HG02588 (cell line): Measurements from ENCODE around the gene CSK.
"Not testable (repeated sequence)": the region's sequence is repeated elsewhere in the genome, so short reads cannot be mapped to it uniquely, and the experiment has no call there.

Experiments
- ATAC-seq: cut with Tn5 transposase; IDR thresholded peaks from one replicate; pipeline ENCODE4 v1.9.1; 2021; ENCODE audit warnings: mild to moderate bottlenecking, moderate library complexity; ENCODE audit not compliant: unreplicated experiment

The CSK gene

DNA sequence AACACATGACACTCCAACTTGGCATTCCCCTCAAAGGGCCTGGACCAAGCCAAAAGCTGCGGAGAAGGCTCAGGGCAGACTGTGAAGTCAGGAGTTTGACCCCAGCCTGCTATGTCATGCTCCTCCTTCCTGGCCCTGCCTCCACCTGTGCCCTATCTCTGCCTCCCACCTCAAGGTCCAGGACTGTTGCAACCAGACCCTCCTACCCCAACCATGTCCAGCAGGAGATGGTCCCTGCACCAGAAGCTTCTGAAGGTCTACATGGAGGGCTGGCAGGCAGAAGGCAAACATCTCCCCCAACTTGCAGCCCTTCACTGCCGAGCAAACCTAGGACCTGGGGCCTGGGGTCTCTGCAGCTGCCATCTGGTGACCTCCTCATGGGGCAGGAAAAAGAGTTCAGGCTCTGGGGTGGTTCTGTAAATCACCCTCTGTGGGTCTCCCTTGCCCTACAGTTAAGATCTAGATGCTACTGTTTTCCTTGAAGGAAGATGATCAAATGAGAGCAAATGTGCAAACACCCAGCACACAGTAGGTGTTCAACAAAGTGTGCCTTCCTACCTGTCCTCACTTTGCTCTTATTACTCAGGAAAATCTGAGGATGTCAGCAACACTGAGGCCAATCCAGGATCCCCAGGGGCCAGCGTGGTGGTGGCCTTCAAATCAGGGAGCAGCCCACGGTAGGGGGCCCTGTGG lies 11.5 kb upstream of the CSK start:
- no peak for ATAC-seq

DNA sequence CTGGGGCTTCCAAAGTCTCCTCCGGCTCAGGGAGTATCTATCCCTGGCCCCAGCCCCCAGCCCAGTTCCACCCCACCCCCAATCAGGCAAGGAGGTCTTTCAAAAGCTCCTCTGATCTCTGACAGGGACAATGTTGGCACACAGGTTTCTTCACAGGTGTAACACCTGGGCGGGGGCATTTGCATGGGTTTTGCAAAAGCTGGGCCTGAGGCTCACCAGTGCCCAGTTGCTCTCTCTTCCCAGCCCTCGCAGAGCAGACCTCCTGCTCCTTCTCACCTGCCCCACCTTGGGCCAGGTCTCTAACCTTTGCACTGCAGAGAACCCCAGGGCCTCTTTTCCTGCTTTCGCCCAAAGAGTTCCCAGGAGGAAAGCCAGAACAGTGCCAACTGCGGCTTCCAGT lies 8.6 kb upstream of the CSK start:
- no peak for ATAC-seq

DNA sequence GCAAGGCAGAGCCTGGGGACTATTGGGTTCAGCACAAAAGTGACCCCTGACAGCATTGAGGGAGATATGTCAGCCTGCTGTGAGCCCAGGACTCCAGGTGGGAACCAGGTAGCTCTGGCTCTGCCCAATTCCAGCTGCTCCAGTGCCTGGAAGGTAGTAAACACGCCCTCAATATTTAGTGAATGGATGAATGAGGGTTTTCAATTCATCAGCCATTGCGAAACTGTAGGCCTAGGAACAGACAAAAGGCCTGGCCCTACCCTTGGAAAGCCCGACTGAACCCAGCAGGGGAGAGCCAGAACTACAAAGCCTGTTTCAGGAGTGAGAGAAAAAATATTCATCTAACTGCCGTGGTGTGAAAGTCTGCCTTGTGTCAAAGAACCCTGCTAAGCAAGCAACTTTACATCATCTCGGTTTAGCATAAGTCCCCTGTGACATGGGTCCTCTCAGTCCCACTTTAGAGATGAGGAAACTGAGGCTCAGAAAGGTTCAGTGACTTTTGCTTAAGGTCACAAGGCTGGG lies 8.1 kb upstream of the CSK start:
- no peak for ATAC-seq

DNA sequence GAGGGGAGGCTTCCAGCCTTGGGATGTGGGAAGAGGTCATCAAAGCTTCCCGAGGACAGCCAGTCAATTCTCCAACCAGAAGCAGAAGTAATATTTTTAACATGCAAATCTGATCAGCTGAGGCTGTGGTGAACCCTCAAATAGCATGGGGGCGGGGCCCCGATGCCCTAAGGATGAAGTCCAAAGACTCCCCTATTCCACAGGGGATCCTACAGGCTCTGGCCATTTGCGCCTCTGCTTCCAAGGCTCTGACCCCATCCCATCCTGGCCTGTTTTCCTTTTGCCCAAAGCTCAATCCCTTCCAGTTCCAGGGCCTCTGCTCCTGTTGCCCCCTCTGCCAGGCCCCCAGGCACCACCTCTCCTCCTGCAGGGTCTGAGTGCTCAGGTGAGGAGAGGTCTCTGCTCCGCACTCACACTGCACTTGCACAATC lies 6.7 kb upstream of the CSK start:
- ATAC-seq, result no peak

DNA sequence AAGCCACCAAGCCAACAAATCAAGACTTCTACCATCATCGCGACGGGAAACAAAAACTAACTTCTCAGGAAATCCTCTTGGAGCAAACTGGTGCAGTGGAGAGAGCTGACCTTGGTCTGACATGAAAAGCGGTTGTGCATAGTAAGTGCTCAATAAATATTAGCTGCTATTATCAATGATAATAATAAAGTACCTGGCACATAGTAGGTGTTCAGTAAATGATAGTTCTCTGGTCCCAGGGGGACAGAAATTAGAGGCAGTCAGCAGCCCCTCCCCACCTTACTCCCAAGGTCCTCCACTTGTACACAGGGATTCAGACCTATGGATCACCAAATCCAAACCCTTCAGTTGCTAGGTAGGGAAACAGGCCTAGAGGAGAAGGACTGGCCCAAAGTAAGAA lies 6.0 kb upstream of the CSK start:
- ATAC-seq, result no peak

DNA sequence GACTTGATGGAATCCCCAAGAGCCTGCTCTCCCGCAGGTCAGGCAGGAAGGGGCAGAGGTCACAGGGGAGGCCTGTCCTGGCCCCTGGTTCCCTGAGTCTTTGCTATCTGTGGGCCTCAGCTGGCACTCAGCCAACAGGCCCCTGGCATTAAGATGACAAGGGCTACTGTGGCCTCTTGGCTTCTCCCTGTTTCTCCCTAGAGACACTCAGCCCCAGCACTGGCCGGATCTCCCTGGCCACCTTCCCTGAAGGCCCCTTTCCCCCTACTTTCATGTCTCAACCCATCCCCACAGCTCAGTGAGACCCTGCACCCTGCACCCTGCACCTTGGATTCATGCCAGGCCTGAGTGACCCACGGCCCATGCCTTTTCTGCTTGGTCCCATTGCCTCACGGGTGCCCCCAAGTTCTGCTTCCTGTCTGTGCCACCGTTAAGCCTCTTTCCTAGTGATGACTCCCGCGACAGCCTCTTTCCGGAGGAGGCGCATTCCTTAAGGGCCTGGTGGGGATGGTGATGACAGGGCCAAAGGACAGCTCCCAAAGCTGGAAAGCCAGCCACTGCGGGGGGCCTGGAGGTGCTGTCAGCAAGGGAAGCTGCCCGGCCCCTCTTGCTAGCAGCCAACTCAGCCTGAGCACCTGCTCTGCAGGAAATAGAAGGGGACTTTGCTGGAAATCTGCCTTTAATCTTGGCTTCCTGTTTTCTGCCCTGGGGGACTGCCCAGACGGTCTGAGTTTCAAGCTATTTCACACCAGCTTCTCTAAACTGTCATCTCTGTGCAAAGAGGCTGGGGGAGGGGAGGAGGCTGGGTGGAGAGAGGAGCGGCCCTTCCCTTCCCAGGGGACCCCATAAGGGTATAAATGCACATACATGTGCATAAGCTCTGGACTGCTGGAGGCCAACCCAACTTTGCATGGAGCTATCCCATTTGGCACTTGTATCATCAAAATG lies 4.8 kb upstream of the CSK start:
- peak; percentile 25 for ATAC-seq

DNA sequence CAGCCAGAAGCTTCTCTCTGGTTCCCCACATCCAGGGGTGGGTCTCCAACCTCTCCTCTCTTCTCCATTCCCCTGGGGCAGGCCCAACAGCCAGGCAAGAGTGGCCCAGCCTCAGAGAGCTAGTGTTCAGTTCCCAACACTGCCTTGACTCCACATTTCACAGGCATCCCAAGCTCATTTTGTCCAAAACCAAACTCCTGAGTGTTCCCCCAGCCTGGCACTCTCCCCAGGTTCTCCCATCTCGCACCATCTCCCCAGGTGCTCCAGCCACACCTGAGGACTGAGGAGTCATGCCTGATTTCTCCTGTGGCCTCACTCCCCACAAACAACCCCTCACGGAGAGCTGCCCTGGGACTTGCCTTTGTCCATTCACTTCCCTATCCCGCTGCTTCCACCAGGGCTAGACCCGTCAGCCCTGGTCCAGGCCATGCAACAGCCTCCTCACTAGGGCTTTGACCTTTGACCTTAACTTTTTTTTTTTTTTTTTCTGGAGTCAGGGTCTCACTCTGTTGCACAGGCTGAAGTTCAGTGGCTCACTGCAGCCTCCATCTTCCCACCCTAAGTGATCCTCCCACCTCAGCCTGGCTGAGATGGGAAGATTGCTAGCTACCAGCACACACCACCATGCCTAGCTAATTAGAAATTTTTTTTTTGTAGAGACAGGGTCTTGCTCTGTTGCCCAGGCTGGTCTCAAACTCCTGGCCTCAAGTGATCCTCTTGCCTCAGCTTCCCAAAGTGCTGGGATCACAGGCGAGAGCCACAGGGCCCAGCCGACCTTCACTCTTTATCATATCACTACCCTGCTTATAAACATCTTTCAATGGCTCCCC lies 3.9 kb upstream of the CSK start:
- peak; percentile 3 for ATAC-seq

DNA sequence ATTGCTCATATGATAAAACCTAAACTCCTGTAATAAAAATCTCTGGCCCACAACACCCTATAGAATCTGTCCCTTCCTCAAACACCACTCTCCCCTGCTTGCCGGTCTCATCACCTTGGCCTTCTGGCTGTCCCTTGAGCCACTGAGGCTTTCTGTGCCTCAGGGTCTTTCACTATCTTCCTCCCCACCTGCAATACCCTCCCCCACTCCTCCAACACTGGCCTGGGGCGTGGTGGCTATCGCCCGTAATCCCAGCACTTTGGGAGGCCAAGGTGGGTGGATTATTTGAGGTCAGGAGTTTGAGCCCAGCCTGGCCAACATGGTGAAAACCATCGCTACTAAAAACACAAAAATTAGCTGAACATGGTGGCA lies 3.3 kb upstream of the CSK start:
- ATAC-seq, result no peak

DNA sequence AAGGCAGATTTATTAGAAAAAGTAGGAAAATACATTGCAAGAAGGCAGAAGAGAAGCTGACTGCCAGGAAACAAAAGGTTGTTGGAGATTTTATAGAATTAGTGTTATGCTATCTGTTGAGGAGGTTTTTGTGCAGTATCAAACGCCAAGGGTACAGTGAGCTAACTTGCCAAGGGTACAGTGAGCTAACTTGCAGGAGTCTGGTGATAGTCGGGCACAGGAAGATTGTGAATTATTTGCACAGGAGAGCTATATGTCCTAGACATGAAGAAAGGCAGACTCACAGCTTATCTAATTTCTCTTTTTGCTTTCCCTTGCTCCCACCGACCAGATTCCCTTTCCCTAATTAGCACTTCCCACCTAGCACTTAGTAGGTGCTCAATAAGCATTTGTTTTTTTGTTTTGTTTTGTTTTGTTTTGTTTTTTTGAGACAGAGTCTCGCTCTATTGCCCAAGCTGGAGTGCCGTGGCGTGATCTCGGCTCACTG lies 2.7 kb upstream of the CSK start:
- no peak for ATAC-seq

DNA sequence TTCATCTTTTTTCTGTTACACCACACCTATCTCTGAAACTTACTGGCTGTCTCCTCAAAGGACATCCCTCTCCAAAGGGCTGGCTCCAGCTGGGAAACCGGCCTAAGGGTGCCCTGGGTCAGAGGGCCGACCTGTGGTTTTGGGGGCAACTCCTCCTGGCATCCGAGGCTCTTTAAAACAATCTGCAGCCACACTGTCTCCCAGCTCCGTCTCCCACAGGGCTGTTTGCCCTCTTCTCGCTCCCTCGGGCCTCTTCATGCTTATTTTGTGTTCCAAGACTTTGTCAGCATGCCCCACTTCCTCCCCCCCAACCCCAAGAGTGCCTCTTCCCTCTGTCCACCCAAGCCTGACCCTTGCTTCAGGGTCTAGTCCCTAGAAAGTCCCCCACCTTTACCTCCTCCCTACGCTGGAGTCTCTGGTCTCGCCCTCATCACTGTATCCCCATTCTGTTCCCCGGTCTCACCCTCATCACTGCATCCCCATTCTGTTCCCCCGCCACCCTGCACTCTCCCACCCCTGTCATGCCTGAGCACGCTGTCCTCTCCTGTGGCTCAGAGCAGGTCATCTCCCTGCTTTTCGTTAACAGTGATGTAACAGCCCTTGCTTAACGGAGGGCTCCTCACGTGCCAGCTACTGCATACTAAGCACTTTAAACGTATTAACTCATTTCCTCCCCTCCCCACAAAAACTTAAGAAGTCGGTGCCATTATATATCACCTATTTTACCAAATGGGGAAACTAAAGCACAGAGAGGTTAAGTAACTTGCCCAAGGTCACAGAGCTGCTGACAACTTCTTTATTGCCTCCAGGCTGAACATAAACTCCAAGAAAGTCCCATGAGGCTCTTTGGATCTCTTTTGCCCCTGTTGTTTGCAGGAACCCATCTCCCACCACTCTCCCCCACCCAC lies 1.1 kb upstream of the CSK start:
- no peak for ATAC-seq

DNA sequence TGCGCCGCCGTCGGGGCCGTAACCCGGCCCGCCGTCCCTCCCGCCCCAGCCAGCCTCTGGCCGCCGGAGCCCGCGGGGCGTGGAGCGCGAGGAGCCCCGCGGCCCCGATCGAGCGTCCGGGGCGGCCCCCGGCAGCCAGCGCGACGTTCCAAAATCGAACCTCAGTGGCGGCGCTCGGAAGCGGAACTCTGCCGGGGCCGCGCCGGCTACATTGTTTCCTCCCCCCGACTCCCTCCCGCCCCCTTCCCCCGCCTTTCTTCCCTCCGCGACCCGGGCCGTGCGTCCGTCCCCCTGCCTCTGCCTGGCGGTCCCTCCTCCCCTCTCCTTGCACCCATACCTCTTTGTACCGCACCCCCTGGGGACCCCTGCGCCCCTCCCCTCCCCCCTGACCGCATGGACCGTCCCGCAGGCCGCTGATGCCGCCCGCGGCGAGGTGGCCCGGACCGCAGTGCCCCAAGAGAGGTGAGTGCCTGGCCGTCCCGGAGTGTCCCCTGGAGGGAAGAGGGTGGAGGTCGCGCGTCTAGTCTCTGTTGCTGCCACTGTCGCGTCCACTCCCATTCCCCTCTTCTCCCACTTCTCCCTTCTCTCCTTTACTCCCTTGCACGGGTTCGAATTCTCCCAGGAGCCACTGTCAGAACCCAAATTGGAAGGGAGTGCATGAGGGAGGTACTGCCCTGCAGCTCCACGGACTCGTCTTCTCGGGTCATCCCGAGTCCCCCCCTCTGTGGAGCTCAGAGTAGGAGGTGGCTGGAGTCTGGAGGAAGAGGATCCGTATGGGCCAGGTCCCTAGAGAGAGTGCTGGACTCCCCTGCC lies 585 bp downstream of the CSK start:
- ATAC-seq, result peak; percentile 10

DNA sequence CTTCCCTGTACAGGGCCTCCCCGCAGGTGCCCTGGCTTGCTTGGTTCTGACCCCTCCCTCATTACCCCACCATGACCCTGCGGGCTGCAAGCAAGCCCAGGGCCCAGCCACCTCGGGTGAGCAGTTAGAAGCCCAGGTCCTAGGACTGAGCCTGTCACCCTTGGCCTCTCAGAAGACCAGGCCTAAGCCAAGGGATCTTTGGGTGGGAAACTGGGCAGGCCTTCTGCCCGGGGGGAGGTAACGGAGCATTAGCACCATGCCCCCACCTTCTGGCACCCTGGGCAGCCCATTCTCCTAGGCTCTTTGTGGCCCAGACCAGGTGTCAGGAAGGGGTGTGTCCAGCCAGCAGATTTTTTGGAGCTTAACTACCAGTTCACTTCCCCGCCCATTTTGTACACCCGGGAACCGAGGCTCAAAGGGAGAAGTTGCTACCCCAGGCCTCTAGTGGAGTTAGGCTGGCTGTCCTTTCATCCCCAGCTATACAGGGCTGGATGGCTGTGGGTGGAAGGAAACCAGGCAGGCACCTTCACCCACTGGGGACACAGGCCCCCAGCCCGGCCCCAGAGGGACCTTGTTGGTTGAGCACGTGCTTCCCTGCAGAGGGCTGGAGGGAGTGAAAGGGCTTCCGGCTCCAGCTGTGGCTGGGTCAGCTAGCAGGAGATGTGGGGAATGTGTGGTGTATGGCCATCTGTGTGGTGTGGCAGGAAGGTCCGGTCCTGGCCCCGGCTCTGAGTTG lies 1.4 kb downstream of the CSK start:
- ATAC-seq, result no peak

DNA sequence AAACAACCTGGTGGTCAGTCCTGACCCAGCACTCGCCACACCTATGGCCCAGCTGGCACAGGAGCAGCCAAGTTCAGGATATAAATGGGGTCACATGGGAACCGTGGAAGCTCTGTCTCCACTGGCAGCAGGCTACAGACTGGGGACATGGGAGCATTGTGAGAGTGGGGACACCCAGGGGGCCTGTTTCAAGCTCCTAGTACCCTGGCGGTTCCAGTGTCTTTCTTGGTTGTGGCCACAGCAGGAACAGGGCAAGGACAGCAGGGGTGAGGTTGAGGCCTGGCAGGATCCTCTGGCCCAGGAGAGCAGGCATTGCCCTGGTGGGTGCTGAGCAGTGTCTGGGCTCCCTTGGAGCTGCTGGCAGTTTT lies 1.9 kb downstream of the CSK start:
- ATAC-seq, result no peak

DNA sequence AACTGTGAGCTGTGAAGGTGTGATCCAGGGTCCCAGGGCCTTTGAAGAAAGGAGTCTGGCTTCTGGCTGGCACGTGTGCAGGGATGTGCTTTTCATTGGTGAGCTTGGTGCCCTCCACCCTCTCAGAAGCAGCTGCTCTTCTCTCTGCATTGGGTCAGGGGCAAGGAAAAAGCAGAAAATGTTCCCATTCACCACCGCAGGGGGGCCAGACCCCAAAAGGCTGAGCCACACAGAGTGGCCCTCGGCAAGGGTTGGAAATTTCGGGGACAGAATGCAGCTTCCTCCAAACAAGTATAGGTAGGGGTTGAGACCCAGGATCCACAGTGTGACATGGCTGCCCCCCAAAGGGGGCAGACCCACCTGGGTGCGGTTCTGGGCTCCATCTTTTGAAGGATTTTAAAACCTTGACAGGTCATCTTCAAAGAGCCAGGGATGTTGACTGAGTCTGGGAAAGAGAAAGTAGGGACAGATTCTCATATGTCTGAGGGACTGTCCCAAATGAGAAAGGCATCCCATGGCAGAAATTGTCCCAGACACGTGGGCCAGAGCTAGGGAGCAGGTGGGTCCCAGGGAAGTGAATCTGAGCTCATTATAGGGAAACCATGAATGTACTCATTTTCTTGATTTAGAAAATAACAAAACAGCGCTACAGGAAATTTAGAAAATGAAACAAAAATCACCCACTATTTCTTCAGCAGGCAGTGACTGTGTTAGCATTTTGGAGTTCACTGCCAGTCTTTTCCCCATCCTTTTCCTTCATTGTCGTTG lies 2.7 kb downstream of the CSK start:
- ATAC-seq, result no peak

DNA sequence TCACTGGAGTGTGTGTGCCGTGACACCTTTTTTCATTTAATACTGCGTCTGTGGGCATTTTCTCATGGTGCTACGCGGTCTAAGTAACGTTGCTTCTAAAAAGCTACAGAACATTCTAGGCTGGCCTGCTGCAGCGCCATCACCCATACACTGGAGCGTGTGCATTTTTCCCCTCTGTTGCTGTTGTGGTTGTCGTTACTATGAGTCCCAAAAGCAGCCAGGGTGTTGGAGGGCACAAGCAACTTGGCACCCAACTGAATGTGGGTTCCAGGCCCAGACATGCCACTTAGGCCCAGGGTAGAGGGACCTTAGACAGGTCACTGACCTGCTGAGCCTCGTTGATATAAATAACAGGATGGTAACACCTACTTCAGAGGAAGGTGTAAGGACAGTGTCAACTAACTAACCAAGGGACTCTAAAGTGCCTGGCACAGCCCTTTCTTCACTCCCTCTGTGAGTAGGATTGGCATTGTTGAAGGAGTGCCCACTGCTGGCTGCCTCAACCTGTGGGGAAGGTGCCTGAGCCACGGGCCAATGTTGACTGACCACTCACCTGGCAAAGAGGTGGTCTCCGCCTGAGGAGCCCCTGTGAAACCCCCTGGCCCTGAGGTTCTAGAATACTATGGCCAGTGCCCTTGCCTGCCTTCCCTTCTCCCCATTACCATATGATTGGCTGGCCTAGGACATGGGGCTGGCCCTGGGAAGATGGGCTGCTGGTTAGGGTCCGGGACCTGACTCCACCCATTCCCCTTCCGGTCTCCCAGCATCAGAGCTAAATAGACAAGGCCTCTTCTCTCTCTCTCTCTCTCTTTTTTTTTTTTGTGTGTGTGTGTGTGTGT lies 3.5 kb downstream of the CSK start:
- ATAC-seq, result no peak

DNA sequence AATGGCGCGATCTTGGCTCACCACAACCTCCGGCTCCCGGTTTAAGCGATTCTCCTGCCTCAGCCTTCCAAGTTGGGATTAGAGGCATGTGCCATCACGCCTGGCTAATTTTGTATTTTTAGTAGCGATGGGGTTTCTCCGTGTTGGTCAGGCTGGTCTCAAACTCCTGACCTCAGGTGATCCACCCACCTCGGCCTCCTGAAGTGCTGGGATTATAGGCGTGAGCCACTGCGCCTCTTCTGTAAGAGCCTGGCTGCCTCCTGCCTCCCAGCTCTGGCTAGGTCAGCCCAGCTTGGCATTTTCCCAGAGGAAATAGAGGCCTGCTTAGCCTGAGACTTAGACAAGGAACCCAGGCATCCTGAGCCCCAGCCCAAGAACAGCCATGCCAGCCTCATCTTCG lies 4.2 kb downstream of the CSK start:
- ATAC-seq, result not testable (repeated sequence)
